Osteocyte (in vitro differentiated cells): ENCODE measurements around the gene HLA-DQB1. TPM values are rescaled to one million over a fixed set of nuclear protein-coding genes. Genes with fewer than 3 reads are reported as not detected.
"Not testable (repeated sequence)": the region's sequence is repeated elsewhere in the genome, so short reads cannot be mapped to it uniquely, and the experiment has no call there.

Experiments used
- DNase-seq: peaks from one replicate; pipeline ENCODE4 v3.0.0; 2021; ENCODE audit warnings: mixed read lengths; ENCODE audit not compliant: unreplicated experiment; ENCODE audit errors: extremely low spot score
- H3K27ac Mint-ChIP-seq: one replicate; pipeline ENCODE4 v1.8.0; 2021; ENCODE audit warnings: mild to moderate bottlenecking, mixed read lengths; ENCODE audit not compliant: unreplicated experiment
- H3K27me3 Mint-ChIP-seq: one replicate; pipeline ENCODE4 v1.8.0; 2021; ENCODE audit warnings: mixed read lengths; ENCODE audit not compliant: unreplicated experiment
- H3K36me3 Mint-ChIP-seq: one replicate; pipeline ENCODE4 v1.8.0; 2021; ENCODE audit warnings: mixed read lengths; ENCODE audit not compliant: unreplicated experiment
- H3K4me1 Mint-ChIP-seq: one replicate; pipeline ENCODE4 v1.8.0; 2021; ENCODE audit warnings: mixed read lengths; ENCODE audit not compliant: unreplicated experiment
- H3K4me3 Mint-ChIP-seq: one replicate; pipeline ENCODE4 v1.8.0; 2021; ENCODE audit warnings: mild to moderate bottlenecking, moderate library complexity, mixed read lengths; ENCODE audit not compliant: unreplicated experiment
- H3K9me3 Mint-ChIP-seq: one replicate; pipeline ENCODE4 v1.8.0; 2021; ENCODE audit warnings: mixed read lengths; ENCODE audit not compliant: unreplicated experiment
- total RNA-seq: library from RNA; stranded (reverse); gene quantifications from 2 replicates; pipeline ENCODE4 v1.2.1, GENCODE V29; 2021
- TF ChIP-seq, protein P1 (sequence below): fragments of 200-600 bp; sonication (generic); IDR thresholded peaks from 2 replicates; pipeline ENCODE4 v1.5.0; 2021; ENCODE audit warnings: antibody characterized with exemption, mild to moderate bottlenecking, moderate library complexity

HLA-DQB1 gene
- total RNA-seq, 1 donor from 2014 or later = not detected

GRCh38 chr6:32655203-32655710 is 11.2 kb downstream of the HLA-DQB1 start:
- Mint-ChIP-seq H3K27me3 (no peaks in the 10 kb centered on the region), H3K9me3 (peaks cover 7% of the 10 kb centered on the region), H3K27ac (no peak overlapping the region), H3K4me1 (no peaks in the 10 kb centered on the region), H3K36me3 (no peaks in the 10 kb centered on the region), H3K4me3 (no peak overlapping the region)
- no peak for DNase-seq
- TF ChIP-seq, protein P1, sequence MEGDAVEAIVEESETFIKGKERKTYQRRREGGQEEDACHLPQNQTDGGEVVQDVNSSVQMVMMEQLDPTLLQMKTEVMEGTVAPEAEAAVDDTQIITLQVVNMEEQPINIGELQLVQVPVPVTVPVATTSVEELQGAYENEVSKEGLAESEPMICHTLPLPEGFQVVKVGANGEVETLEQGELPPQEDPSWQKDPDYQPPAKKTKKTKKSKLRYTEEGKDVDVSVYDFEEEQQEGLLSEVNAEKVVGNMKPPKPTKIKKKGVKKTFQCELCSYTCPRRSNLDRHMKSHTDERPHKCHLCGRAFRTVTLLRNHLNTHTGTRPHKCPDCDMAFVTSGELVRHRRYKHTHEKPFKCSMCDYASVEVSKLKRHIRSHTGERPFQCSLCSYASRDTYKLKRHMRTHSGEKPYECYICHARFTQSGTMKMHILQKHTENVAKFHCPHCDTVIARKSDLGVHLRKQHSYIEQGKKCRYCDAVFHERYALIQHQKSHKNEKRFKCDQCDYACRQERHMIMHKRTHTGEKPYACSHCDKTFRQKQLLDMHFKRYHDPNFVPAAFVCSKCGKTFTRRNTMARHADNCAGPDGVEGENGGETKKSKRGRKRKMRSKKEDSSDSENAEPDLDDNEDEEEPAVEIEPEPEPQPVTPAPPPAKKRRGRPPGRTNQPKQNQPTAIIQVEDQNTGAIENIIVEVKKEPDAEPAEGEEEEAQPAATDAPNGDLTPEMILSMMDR = no peak

DNA sequence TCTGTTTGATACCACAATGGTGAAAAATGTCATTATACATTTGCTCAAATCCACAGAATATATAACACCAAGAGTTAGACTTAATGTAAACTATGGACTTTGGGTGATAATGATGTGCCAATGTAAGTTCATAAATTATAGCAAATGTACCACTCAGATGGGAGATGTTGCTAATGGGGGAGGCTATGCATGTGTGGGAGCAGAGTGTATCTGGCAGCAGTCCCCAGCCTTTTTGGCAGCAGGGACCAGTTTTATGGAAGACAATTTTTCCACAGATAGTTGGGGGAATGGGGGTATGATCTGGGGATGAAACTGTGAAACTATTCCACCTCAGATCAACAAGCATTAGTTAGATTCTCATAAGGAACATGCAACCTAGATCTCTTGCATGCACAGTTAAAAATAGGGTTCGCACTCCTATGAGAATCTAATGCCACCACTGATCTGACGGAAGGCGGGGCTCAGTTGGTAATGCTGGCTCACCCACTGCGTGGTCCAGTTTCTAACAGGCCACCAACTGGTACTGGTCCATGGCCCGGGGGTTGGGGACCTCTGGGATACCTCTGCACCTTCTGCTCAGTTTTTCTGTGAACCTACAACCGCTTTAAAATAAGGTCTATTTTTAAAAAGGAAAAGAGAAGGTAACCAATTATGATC is 21.3 kb downstream of the HLA-DQB1 start:
- H3K27me3 Mint-ChIP-seq = peaks cover 2% of the 10 kb centered on the region
- no peaks in the 10 kb centered on the region for H3K36me3 Mint-ChIP-seq
- H3K27ac Mint-ChIP-seq = no peak overlapping the region
- H3K9me3 Mint-ChIP-seq = peaks cover 4% of the 10 kb centered on the region
- H3K4me3 Mint-ChIP-seq = no peak overlapping the region
- TF ChIP-seq, protein P1 = no peak
- H3K4me1 Mint-ChIP-seq = no peaks in the 10 kb centered on the region
- DNase-seq = no peak

DNA sequence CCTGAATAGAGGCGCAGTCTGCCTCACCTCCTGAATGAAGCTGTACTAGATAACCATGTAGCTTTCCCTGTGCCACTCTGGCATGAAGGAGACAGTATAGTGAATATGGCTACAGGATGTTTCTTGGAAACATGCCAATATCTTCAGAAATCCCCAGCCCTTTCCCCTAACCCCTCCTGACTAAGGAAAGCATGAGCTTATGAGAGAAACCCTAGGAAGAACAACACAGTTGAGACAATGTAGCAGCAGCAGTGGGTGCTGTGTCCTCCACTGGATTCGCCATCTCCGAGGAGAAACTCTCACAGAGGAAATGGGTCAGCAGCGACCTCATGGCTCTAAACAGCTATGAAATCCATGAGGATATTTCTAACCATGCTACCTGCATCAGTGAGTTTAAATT is 22.6 kb downstream of the HLA-DQB1 start:
- no peaks in the 10 kb centered on the region for H3K36me3 Mint-ChIP-seq
- no peak overlapping the region for H3K4me3 Mint-ChIP-seq
- H3K27me3 Mint-ChIP-seq = peaks cover 2% of the 10 kb centered on the region
- no peaks in the 10 kb centered on the region for H3K4me1 Mint-ChIP-seq
- H3K27ac Mint-ChIP-seq = no peak overlapping the region
- TF ChIP-seq, protein P1 = no peak
- H3K9me3 Mint-ChIP-seq = peaks cover 2% of the 10 kb centered on the region
- DNase-seq = no peak

- H3K9me3 Mint-ChIP-seq = no peaks in the 10 kb centered on the region
- no peak for DNase-seq
- no peaks in the 10 kb centered on the region for H3K4me1 Mint-ChIP-seq
- H3K4me3 Mint-ChIP-seq = no peak overlapping the region
- peaks cover 2% of the 10 kb centered on the region for H3K27me3 Mint-ChIP-seq
- TF ChIP-seq, protein P1 = no peak
- H3K36me3 Mint-ChIP-seq = no peaks in the 10 kb centered on the region
- H3K27ac Mint-ChIP-seq = no peak overlapping the region
These were observed 23.7 kb downstream of the HLA-DQB1 start for GRCh38 chr6:32642720-32643106.

DNA sequence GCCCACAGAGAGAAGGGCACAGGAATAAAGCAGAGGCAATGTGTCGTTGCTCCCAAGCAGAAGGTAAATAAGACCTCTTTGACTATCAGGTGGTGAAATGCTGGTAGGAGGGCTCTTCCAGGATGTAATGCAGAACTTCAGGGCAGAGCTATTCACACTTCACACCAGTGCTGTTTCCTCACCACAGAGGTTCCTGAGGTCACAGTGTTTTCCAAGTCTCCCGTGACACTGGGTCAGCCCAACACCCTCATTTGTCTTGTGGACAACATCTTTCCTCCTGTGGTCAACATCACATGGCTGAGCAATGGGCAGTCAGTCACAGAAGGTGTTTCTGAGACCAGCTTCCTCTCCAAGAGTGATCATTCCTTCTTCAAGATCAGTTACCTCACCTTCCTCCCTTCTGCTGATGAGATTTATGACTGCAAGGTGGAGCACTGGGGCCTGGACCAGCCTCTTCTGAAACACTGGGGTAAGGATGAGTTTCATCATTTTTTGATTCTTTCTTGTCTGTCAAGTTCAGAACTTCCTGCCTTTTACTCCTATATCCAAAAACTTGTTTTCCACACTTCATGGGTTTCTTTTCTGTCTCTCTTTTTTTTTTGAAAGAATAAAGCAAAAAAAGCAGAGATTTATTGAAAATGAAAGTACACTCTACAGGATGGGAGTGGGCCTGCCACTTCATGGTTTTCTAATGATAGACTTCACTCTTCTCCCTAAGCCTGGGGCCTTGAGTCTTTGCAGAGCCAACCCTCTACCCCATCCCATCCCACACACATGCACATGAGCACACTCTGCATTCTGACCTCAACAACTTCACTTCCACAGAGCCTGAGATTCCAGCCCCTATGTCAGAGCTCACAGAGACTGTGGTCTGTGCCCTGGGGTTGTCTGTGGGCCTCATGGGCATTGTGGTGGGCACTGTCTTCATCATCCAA is 24.4 kb downstream of the HLA-DQB1 start:
- DNase-seq, H3K4me1 Mint-ChIP-seq, H3K27me3 Mint-ChIP-seq, H3K4me3 Mint-ChIP-seq, H3K36me3 Mint-ChIP-seq, H3K9me3 Mint-ChIP-seq, H3K27ac Mint-ChIP-seq: not testable (repeated sequence)
